KOPT-K1 (cell line): ENCODE results near the gene CNRIP1.
A peak's percentile ranks its signal among the peaks of the same experiment; 100 is the strongest.

Source experiments
- H3K27ac ChIP-seq: fragments of 200-600 bp; sonication (generic); 2 replicates; pipeline ENCODE4 v1.5.1; 2016; ENCODE audit warnings: antibody characterized with exemption, mild to moderate bottlenecking, low read depth, low read length; ENCODE audit not compliant: poor library complexity, severe bottlenecking
- H3K36me3 ChIP-seq: fragments of 200-600 bp; sonication (generic); 2 replicates; pipeline ENCODE4 v1.5.1; 2017; ENCODE audit warnings: antibody characterized with exemption, mild to moderate bottlenecking, low read length, moderate library complexity; ENCODE audit not compliant: insufficient read depth
- H3K9me3 ChIP-seq: fragments of 200-600 bp; sonication (generic); 2 replicates; pipeline ENCODE4 v1.5.1; 2017; ENCODE audit warnings: antibody characterized with exemption, low read length, mild to moderate bottlenecking; ENCODE audit not compliant: insufficient read depth, poor library complexity, severe bottlenecking

Gene CNRIP1

DNA sequence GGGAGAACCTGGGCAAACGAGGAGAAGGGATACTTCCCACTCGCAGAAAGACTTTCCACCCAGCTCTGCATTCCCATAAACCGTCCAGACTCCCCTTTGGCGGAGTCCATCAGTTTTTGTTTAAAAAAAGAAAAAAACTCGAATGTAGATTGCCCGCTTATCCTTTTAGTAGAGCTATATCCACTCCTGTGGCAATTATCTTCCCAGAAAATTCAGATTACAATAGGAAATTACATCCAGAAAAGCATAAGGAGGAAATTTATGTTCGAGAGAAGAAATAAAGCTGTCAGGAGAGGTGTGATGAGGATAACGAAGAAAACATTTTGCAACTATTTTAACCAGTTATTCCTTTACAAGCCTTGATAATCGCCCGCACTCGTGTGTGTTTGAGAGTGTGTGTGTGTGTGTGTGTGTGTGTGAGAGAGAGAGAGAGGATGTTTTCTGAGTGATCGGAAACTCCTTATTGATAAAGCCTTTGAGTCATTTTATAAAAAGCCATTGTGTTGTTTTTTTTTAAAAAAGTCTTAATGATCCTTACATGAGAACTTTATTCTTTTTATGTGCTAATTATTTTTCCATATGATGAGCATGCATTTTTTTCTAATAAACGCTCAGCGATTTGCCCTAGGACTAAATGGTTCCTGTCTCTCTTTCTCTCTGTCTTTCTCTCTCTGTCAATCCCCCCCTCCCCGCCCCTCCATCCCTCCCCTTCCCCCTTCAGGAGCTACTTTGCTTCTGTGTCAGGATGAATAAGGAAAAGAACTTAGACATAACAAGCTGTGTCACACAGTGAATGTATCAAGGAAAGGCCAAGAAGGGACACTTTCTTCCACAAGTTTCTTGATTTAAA lies 66.3 kb downstream of the CNRIP1 start:
- no peaks in the 10 kb centered on the region for H3K9me3 ChIP-seq
- H3K36me3 ChIP-seq, result peaks cover 18% of the 10 kb centered on the region; the same call in 1 of the 2 replicates
- peak overlapping the region; percentile 84 for H3K27ac ChIP-seq

DNA sequence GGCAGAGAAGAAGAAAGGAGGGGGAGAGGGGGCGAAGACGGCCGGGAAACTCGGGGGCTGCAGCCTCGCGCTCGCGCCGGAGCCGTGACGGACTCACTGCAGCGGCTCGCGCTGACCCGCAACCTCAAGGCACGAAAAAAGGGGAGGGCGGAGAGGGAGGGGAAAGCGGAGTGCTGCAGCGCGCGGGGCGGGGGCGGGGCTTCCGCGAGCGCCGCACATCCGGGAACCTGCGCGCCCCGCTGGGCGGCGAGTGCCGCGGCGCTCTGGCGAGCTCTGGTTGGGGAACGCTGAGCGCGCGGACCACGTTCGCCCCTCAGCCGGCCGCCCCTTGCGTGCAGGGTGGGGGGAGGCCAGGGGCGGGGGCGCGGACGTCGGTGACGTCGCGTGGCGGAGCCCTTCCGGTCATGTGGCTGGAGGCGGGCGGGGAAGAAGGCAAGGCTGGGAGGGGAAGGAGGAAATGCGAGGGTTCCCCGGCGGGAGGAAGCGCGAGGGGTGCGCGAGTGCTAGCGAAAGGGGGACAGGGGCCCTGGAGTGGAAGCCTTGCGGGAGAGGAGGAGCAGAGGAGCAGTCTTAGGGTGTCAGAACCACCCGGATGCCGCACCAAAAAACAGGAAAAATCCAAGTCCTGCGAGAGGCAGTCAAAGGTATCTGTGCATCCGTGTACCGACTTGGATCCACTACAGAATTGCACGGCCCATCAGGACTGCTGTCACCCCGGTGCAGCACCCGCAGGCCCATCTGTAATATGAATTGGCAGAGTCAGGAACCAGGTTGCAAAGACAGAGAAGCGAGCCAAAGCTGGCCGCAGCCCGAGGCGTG lies 67.1 kb downstream of the CNRIP1 start, which contains the start of gene PPP3R1:
PPP3R1 (minus strand) TSS at position 133 of the 819 bp plus-strand sequence. CDS start 405 bp downstream, outside the sequence.
- H3K36me3 ChIP-seq, result peaks cover 25% of the 10 kb centered on the region
- no peaks in the 10 kb centered on the region for H3K9me3 ChIP-seq
- H3K27ac ChIP-seq, result peak within 1 kb of the TSS; percentile 84

DNA sequence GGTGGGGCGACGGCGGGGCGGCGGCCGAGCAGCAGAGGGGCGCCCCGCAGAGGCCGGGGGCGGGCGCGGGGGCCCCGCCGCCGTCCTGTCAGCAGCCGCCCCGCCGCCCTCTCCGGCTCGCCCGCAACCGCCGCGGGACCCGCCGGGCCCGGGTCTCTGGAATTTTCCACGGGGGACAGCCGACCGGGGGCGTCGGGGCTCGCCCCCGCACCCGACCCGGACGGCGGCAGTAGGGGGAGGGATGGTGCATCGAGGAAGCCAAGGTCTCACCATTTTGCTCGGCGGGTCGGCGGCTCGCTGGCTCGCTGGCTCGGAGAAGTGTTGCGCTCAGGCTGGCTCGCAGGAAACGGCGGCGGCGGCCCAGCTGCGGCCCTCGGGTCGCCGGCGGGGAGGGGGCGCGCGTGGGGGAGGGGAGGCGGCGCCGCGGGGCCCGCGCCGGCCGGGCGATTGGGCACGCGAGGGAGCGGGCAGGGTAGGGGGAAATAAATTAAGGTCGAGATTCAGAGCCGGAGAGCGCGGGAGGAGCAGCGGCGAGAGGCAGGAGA lies 67.8 kb downstream of the CNRIP1 start:
- no peaks in the 10 kb centered on the region for H3K9me3 ChIP-seq
- peak overlapping the region; percentile 84 for H3K27ac ChIP-seq
- peaks cover 25% of the 10 kb centered on the region for H3K36me3 ChIP-seq

DNA sequence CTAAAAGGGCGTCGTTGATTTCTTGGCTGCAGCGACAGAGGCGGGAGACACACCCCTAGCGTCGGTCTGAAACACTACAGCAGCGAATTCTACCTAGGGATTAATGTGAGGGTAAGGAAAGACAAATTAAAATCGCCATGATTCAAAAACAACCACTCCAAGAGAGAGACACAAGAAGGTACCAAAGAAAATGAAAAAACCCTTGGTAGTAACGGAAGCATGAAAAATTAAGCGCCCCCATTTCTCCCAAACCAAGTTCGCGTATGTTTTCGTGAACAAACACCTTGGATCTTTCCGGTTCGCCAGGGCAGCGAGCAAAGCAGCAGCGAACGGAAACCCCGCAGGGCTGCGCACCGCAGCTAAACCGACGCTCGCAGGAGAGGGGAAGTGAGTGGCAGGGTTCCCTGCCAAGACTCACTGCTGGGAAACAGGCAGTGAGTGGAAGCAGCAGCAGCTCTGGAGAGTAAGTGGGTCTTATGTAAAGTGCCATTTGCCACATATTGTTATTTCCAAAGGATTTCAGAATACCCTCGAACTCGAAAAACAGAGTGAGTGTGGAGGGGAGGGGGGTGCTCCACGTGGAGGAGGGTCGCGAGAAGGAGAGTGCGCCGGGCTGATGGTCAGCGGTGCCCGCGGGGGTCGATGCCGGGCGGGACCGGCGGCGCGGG lies 68.4 kb downstream of the CNRIP1 start:
- H3K9me3 ChIP-seq, result no peaks in the 10 kb centered on the region
- peaks cover 25% of the 10 kb centered on the region for H3K36me3 ChIP-seq
- peak overlapping the region; percentile 84 for H3K27ac ChIP-seq

DNA sequence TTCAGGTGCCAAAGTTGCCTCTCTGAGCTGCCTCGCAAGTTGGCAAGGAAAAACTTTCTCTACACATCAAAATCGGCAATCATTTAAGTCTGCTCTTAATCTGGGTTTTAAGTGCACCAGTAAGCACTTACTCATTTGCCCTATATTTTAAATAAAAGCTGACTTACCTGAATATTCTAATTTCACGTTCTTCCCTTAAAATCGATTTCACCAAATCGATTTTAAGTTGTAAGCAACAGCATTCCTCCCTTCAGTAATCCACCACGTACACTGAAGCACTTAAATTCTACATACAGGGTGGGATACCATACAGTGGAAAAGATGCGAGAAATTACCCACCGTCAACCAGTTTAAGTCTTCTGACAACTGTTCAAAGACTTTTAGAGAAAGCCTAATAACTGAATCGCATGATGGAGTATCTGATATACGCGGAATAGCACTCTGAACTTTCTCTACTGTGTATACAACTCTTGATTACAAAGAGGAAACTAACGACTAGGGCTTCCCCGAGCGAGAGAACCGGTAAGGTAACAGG lies 69.0 kb downstream of the CNRIP1 start:
- peaks cover 25% of the 10 kb centered on the region for H3K36me3 ChIP-seq
- peak overlapping the region; percentile 84 for H3K27ac ChIP-seq
- no peaks in the 10 kb centered on the region for H3K9me3 ChIP-seq

DNA sequence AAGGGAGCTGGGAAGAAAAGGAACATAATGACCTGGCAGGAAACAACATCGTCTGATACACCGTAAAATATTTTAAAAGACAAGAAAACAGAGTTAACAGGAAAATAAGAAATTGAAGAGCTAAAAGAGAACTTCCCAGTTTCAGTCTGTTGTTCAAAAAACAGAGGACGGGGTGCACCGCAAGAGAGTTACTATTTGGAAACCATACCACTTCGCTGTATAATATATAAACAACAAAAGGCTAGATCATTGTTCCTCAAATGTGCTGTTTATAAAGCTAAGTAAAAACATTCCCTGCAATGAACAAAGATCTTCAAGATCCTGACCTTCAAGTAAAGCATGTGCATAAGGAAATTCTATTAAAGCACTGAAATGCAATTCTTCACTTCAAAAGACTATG lies 69.6 kb downstream of the CNRIP1 start:
- peaks cover 26% of the 10 kb centered on the region for H3K36me3 ChIP-seq
- peak overlapping the region; percentile 84 for H3K27ac ChIP-seq
- no peaks in the 10 kb centered on the region for H3K9me3 ChIP-seq

DNA sequence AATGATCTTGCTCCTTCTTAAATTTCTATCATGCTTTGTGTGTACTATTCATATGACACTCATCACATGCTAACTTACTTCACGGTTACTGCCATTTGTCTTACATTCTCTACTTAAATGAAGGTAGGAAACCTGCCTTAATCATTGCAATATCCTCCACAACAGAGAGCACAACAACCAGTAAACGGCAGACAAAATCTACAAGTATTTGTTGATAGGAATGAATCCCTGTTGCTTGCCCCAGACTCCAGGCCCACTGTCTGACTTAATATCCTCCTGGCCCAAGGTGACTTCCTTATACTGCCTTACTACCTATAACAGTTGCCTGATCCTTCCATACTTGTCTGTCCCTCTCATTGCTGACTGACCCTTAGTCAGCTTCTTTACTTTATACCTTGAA lies 70.9 kb downstream of the CNRIP1 start:
- H3K9me3 ChIP-seq, result no peaks in the 10 kb centered on the region
- H3K27ac ChIP-seq, result no peak overlapping the region
- peaks cover 36% of the 10 kb centered on the region for H3K36me3 ChIP-seq

DNA sequence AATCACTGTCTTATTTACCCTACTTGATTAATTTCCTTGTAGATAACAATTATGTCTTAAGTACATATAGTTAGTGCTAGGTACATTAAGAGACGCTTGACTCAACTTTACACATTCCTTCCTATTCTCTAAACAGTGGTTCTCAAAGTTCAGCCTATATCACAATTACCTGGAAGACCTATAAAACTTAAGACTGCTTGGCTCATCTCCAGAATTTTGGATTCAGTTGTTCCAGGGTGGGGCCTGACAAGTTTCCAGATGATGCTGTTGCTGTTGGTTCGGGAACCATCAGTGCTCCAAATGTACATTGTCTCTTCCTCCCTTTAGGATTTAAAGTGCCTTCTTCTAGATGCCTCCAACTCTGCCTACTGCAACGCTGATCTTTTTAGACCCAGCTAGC lies 71.4 kb downstream of the CNRIP1 start:
- Histone ChIP-seq H3K27ac (no peak overlapping the region), H3K9me3 (no peaks in the 10 kb centered on the region), H3K36me3 (peaks cover 36% of the 10 kb centered on the region)

DNA sequence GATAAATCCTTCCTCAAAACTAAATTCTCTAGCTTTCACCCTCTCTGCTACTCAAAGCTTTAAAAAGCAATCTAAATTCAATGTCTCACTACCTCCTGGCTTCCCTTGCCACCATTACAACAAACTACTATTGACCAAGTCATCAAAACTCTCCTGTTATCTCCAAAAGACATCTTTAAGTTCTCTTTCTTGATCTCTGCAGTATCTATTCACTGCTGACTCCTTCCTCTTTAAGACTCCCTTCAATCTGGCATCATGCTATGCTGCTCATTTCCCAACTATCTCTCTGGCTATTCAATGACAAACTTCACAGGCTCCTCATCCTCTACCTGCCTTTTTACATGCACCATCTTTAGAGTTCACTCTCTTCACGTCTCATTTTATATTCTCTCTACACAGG lies 73.4 kb downstream of the CNRIP1 start:
- Histone ChIP-seq H3K9me3 (no peaks in the 10 kb centered on the region), H3K36me3 (peaks cover 48% of the 10 kb centered on the region), H3K27ac (no peak overlapping the region)

DNA sequence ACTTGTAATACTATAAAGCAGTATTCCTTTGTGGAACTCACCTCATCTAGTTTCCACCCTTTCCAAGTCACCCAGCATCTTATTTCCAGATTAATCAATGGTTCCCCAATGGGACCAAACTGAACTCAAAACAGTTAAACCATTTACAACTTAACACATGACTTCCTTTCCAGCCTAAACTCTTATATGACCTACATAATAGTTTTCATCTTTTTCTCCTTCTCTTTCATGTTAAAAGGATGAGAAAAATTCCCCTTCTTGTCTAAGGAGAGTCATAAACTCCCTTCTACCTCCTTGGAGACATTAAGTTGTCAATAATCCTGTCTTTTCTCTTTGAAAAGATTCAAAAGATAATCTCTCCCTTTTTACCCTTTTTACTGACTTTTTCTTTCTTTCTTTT lies 74.1 kb downstream of the CNRIP1 start:
- Histone ChIP-seq H3K36me3 (peaks cover 50% of the 10 kb centered on the region), H3K9me3 (no peaks in the 10 kb centered on the region), H3K27ac (no peak overlapping the region)

DNA sequence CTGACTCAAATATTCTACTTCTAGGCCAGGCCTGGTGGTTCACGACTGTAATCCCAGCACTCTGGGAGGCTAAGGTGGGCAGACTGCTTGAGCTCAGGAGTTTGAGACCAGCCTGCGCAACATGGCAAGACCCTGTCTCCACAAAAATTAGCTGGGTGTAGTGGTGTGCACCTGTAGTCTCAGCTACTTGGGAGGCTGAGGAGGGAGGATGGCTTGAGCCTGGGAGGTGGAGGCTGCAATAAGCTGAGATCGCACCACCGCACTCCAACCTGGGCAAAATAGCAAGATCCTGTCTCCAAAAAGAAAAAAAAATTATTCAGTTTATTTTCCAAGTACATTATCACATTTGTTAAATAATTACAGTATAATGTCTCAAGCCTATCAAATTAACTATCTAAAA lies 74.7 kb downstream of the CNRIP1 start:
- Histone ChIP-seq H3K36me3 (peaks cover 51% of the 10 kb centered on the region), H3K27ac (no peak overlapping the region), H3K9me3 (no peaks in the 10 kb centered on the region)

DNA sequence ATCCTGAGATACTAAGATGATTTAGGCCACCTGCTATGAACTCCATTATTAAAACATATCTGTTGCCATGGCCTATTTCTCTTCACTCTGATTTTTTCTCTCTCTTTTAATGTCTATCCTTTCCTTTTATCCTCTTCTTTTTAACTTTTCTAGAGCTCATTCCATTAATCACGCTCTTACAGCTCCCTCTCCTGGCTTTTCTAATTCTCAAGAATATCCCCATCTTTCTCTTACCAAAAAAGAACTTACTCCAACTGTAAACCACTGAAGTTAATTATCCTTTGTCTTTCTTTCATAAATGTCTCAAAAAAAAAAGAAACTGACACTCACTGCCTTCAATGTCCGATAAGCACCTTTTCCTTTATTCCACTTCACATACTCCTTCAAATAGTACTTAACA lies 75.3 kb downstream of the CNRIP1 start:
- Histone ChIP-seq H3K9me3 (no peaks in the 10 kb centered on the region), H3K27ac (no peak overlapping the region), H3K36me3 (peaks cover 48% of the 10 kb centered on the region)
